GM08714 (cell line): ENCODE measurements around the gene TNIP3.

Experiments used
- H3K4me3 ChIP-seq: fragments of 200-500 bp; sonication (Bioruptor generic); 2 replicates; pipeline ENCODE4 v1.5.1; 2014; ENCODE audit warnings: mild to moderate bottlenecking, low read length, inconsistent platforms
- ZNF274 ChIP-seq: IDR thresholded peaks from 2 replicates; pipeline ENCODE4 v1.6.1; 2012; ENCODE audit warnings: mild to moderate bottlenecking, low read depth, low read length

Gene TNIP3

GRCh38 chr4:121139533-121140222 lies 24.4 kb downstream of the TNIP3 start:
- H3K4me3 ChIP-seq = no peak overlapping the region
- no peak for TF ChIP-seq ZNF274

GRCh38 chr4:121138039-121138825 lies 25.9 kb downstream of the TNIP3 start:
- TF ChIP-seq ZNF274 = no peak
- H3K4me3 ChIP-seq = no peak overlapping the region

DNA sequence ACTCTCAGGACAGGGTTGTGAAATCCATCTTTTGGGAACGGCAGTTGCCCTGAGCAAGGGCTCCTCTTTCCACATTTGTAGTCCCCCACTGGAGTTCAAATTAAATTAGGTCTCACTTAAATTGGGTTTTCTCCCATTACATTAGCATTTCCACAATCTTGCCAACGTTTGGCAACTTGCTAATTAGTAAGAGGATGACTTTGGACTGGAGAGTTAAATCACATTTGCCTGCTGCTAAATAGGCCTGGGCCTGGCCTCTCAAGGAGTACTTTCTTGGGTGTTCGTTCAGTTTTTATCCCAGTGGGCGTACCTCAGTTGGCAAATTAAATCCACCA lies 33.8 kb downstream of the TNIP3 start:
- TF ChIP-seq ZNF274 = no peak
- no peak overlapping the region for H3K4me3 ChIP-seq

GRCh38 chr4:121129606-121130325 lies 34.4 kb downstream of the TNIP3 start:
- H3K4me3 ChIP-seq = no peak overlapping the region
- no peak for TF ChIP-seq ZNF274

GRCh38 chr4:121127100-121127499 lies 37.0 kb downstream of the TNIP3 start:
- no peak for TF ChIP-seq ZNF274
- no peak overlapping the region for H3K4me3 ChIP-seq

DNA sequence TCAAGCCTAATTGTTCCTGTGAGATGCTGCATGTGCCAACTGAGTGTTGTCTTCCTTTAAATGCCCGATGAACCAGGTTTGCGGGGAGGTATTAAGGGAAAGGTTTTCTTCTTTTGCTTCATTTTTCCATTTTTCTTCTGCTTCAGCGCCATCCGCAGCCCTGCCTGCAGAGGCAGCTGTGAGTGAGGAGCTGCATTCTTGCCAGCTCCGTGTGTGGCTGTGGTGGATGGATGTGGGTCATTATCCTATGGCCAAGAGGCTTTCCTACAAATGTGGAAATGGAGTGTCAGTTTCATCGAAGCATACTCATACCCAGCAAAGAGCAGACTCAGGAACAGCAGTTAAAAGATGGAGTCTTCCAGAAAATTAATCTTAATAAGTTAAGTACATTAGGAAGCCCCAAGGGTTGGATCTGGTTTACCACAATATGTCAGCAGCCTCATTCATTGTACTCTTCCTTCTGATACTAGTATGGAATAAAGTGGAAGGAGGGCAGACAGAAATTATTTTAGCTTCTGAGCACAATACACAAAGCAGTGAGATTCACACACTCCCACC lies 37.6 kb downstream of the TNIP3 start:
- H3K4me3 ChIP-seq = no peak overlapping the region
- TF ChIP-seq ZNF274 = no peak

DNA sequence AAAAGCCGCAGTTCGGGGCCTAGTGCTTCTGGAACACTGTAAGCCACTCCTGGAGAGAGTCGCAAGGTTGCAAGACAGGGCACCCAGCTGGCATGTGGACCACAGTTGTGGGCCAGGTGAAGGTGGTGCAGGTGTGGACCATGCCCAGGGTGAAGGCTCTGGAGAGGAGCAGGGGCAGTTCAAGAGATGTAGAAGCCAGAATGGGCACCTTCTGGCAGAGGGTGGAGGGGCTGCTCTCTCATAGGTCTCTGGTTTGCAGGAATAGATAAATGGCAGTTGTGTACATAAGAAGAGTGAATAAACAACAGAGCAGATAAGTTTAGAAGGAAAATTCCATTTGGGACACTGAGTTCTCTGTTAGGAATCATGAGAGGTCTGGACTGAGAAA lies 38.6 kb downstream of the TNIP3 start:
- no peak for TF ChIP-seq ZNF274
- H3K4me3 ChIP-seq = no peak overlapping the region

- no peak overlapping the region for H3K4me3 ChIP-seq
- no peak for TF ChIP-seq ZNF274
Observed at GRCh38 chr4:121122661-121123060, 41.5 kb downstream of the TNIP3 start.

DNA sequence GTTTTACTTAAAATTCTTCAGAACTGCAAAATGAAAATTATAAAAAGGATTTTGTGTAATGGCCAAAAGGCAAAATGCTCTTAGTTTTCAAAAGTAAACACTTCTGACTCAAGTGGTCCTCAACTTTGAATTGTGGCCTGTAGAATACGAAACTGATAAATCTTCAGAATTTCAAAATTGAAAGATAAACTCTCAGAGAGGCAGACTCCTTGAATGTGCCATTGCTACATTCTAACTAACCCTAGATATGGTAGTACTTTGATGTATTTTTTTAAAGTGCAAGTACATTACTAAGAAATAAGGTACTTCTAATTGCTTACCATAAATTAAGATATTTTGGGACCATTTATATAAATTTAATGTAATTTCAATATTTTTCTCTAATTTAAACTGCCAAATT lies 44.4 kb downstream of the TNIP3 start:
- no peak overlapping the region for H3K4me3 ChIP-seq
- no peak for TF ChIP-seq ZNF274

DNA sequence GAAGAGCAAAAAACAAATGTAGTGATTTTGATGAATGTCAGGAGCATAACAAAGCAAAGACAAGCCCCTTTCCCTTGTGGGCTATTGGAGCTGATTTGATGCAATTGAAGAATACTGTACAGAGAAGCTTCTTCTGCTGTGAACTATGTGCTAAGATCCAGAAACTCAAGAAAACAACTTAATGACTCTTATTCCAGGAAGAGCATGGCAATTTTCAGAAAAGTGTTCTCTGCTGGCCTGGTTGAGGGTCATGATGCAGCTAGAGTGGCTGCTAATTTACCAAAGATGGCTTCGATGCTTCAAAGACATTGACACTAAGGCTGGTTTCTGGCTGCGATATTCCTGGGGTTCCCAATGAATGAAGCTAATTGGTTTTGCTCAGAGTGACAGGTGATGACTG lies 45.8 kb downstream of the TNIP3 start:
- H3K4me3 ChIP-seq = no peak overlapping the region
- no peak for TF ChIP-seq ZNF274

DNA sequence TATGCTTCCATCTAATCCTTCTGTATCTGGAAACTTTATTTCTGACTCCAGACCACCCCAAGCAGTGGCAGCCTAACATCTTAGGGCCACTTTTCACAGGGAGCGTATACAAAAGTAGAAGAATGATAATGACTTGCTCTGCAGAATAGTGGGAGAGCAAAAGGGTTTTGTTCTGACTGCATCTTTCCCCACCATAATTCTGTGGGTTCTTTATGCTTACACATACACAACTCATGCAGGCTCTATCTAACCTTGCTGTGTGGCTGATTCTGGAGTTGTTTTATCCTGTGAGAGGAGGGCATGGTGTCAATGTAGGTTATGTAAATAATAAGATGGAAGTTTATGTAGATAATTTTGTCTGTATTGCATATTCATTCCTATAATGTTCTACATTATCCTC lies 49.4 kb downstream of the TNIP3 start:
- no peak overlapping the region for H3K4me3 ChIP-seq
- TF ChIP-seq ZNF274 = no peak

GRCh38 chr4:121112530-121112929 lies 51.6 kb downstream of the TNIP3 start:
- no peak for TF ChIP-seq ZNF274
- no peak overlapping the region for H3K4me3 ChIP-seq

DNA sequence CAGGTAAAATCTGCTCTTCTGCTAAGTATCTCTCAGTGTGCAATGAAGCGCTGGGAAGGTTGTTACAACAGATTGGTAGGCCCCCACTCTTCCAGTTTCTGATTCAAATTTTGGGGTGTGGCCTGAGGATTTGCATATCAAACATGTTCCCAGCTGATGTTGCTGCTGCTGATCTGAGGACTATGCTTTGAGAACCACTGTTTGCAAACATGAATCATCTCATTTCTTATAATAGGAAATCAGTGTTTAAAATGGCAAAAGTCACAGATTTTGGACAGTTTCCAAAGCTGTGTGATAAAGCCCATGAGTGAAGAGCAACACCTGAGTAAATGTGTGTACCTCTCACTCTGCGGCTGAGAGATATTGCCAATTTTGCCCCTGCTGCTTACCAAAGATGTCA lies 55.6 kb downstream of the TNIP3 start:
- no peak overlapping the region for H3K4me3 ChIP-seq
- TF ChIP-seq ZNF274 = no peak

GRCh38 chr4:121107507-121107906 lies 56.6 kb downstream of the TNIP3 start:
- no peak overlapping the region for H3K4me3 ChIP-seq
- TF ChIP-seq ZNF274 = no peak

- TF ChIP-seq ZNF274 = no peak
- H3K4me3 ChIP-seq = no peak overlapping the region
Observed at GRCh38 chr4:121100093-121100775, 63.9 kb downstream of the TNIP3 start.
